Activated CD8-positive, alpha-beta memory T cell treated with anti-CD3 and anti-CD28 coated beads for 24 hours (primary cell): Measurements from ENCODE around the gene ADCY1.

Experiments used
- DNase-seq: peaks from one replicate; pipeline ENCODE4 v3.0.0-alpha.2; 2020

Gene ADCY1

DNA sequence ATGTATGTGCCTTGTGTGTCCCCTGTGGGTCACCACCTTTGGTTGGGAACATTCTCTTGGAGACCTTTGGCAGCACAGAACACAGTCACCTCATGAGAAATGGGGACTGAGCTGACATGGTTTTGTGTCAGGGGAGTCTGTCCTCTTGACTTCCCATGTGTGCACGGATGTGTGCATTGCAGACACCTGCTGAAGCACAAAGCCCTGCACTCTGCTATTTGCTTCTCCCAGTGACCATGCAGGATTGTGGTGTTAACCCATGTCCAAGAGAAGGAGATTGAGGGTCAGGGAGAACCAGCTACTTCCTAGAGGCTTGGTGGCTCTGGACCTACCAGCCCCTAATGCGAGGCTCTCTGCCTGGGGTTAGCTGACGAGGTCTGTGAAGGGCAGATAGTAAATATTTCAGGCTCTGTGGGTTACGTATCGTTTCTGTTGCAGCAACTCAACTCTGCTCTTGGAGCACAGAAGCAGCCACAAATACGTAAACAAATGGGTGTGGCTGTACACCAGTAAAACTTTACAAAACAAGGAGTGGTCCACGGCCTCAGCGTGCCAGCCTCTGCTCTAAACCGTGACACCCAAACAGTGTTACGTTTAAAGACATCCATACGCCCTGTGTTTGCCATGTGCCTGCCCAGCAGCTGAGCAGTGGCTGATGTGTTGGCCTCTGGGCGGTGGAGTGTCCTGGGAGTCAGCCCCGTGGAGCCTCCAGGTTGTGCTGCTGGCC lies 51.7 kb downstream of the ADCY1 start:
- DNase-seq, result peak; percentile 17

- peak; percentile 19 for DNase-seq
Observed at GRCh38 chr7:45626441-45627430, 52.6 kb downstream of the ADCY1 start.

DNA sequence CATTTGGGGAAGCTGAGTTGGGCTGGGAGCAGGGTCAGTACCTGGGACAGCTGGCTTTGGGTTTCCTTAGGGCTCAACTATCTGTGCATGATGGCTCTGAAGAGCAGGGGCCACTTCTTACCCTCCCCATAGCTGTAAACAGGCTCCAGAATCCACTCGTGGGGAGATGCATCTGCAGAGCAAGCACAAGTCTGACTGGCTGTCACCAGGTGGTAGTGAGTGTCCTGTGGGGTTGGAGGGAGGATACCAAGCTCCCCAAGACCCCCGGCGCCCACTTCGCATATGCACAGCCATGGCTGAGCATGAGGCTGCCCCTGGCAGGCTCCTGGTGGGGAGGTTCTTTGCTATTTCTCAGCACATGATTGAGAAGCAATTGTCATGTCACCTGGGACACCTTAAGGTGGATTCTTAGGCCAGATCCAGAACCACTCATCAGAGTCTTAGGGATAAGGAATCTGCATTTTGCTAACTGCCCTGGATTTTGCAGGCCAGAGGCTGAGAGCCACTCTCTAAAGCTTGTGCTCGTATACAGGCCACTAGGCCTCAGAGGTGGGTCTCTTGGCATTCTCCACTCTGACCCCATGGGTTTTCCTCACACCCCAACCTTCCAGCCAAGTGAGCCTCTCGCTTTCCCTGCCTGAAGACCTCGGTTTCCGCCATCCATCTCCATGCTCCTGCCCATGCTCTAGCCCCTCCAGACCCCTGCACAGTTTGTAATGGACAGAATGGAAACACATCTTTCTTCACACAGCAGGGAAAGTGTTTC lies 53.7 kb downstream of the ADCY1 start:
- DNase-seq, result peak; percentile 19

GRCh38 chr7:45631569-45631968 lies 57.4 kb downstream of the ADCY1 start:
- DNase-seq, result no peak

DNA sequence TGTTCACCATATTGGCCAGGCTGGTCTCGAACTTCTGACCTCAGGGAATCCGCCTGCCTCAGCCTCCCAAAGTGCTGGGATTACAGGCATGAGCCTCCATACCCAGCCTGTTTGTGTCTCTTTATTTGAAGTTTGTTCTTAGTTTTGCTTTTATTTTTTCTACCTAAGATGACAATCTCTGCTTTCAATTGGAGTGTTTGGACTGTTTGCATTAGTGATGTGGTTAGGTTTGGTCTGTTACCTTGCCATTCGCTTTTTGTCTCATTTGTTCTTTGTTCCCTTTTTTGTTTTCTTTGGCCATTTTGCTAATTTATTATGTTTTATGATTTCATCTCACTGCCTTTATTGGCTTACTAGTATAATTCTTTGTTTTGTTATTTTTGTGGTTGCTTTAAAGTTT lies 62.6 kb downstream of the ADCY1 start:
- DNase-seq, result no peak

DNA sequence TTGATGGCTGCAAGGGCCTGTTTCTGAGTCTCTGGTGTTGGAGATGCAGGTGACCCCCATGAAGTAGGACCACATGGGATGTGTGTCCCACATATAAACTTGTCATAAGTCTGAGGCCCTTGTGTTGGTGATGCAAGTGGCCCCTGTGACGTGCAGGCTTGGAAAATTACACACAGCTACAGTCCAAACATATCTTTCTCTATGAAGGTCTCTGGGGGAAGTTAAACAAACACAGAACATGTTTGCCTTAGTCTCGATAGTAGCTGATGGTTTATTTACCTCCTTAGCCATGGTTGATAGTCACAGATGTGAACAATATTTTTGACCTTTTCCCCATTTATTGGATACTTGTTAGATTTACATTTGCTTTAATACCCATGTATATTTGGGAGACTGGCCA lies 64.7 kb downstream of the ADCY1 start:
- DNase-seq, result no peak

DNA sequence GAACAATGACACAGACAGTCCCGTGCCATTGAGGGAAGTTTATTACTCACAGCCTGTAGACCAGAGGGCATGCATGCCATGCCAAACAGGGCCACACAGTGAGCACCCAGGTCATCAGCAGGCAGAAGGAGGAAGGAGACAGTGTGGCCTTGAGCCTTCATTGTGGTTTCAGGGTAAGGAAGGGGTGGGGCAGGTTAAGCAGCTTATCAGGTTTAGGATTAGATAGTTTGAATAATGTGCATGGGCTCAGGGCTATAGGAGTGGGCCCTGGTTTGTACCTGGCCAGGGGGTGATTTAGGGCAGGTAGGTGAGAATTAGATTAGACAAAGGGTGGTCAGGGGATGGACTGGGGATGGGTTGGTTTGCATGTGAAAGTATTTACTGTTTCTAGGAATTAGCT lies 67.9 kb downstream of the ADCY1 start:
- DNase-seq, result no peak

- DNase-seq, result no peak
Observed at GRCh38 chr7:45643630-45644029, 69.5 kb downstream of the ADCY1 start.

DNA sequence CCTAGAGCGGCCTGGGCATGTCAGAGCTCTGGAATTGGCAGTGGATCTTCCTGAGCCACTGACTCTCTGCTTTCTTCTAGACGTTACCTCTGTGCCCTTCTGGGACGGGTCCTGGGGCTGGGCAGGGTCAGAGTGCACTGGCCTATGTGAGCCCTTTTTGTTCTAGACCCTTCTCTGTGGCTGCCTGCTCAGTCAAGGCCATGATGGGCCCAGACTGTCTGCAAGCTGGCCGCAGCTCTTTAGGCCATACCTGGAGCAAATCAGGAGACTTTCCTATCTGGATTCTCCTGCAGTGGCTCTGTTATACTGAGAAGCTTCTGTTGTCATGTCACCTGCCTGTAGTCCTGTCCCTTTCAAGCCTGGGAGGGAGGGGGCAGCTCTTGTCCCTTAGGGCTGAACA lies 70.1 kb downstream of the ADCY1 start:
- DNase-seq, result peak; percentile 17

- DNase-seq, result peak; percentile 32
Observed at GRCh38 chr7:45645141-45645969, 71.2 kb downstream of the ADCY1 start.

DNA sequence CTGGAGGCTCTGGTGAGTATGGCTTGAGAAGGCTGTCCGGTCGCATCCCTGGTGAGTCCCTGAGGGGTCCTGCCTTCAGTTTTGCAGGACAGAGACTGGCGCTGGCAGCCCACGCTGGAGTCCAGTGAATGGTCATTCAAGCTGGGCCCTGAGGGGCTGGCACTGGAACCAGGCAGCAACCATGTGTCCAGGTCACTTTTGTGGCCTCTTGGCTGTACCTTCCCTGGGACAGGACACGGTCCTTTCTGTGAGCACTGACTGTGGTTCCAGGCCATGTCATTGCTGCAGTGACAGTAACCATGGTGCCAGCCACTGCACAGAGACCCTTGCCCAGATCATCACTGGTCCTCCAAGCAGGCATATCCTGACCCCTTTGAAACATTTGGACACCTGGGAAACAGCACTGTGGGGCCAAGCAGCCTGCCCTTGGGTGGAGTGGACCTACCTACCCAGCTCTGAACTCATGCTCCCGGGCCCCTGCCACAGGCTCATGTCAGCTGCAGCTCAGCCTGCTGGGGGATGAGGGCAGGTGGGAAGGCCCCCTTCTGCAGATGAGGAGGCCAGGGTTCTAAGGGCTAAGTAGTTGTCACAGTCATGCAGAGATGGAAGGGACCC lies 72.1 kb downstream of the ADCY1 start:
- peak; percentile 32 for DNase-seq

- peak; percentile 42 for DNase-seq
Observed at GRCh38 chr7:45646996-45647825, 73.0 kb downstream of the ADCY1 start.

DNA sequence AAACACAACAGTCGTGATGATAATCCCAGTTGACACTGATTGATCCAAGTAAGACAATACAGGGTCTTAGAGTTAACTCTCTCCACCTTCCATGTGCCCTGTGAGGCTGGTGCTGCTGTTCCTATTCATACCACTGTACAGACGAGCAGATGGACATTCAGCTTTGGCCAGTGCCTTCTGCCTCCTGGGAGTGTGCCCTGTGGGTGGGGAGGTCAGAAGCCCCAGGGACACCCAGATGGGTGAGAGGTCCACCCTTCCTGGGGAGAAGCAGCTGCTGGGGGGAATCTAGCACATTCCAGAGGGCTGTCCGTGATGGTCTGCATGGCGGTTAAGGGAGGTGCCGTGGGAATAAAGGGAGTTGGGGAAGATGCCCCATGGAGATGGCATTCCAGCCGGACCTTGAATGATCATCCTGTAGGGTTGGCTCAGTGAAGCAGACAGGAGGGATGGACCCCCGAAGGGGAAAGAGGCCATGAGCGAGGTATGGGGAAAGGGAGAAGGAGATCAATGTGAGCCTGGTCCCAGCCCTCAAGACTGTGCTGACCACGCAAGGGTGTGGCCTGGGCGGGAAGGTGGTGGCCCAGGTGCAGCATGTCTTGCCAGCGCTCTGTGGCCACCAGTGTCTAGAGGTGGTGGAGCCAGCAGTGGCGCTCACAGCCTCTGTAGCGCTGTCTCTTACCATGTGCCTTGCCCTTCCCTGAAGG lies 74.0 kb downstream of the ADCY1 start:
- peak; percentile 32 for DNase-seq

DNA sequence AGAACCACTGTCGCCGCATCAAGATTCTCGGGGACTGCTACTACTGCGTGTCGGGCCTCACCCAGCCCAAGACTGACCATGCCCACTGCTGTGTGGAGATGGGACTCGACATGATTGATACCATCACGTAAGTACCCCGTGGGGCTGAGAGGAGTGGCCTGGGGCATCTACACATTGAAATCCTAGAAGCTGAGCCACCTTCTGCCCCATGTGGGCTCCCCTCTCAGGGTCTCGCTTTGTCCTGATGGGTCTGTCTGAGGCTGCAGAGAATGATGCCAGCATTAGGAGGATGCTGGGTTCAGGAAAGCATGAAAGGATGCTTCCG lies 74.5 kb downstream of the ADCY1 start:
- DNase-seq, result no peak

- peak; percentile 37 for DNase-seq
Observed at GRCh38 chr7:45649560-45650346, 75.6 kb downstream of the ADCY1 start.

DNA sequence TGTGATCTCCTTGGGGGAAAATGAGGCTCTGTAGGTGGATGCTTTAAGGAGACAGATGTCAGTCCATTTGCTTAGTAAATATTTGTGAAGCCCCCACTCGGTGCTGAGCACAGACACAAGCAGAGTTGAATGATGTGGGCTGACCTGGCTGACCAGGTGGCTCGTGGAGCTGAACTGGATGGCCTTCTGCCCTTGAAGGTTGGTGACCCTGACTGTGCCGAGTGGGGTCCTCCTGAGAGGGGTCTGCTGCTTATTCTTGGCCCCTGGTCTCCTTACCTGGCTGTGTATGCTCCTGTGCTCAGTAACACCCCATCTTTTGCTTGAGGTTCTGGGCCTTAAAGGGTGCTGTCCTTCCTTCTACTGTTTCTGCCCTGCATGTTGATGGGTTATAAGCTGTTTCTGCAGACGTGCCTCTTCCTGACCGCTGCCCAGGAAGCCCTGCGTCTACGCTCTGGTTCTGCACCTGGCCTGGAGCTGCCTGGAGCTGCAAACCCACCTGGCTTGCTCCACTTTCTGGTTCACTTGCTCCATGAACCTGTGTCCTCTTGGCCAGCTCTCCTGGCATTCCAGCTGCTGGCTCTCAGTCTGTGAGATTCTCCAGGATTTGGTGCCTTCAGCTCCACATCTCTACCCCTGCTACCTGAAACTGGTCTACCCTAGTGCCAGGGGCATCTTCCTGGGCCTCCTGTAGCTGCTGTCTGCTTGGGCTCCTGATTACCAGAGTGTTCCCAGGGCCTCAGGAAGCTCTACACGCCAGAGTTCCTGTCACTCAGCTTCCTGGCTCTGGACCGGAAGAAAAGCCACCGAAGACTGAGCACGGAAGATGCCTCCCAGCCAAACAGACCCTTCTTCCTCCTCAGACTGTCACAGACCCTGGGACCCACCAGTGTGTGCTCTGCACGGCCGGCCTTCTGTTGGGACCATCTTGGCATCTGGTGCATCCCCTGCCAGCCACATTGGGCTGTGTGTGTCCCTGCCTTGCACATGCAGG lies 76.5 kb downstream of the ADCY1 start:
- DNase-seq, result peak; percentile 38

DNA sequence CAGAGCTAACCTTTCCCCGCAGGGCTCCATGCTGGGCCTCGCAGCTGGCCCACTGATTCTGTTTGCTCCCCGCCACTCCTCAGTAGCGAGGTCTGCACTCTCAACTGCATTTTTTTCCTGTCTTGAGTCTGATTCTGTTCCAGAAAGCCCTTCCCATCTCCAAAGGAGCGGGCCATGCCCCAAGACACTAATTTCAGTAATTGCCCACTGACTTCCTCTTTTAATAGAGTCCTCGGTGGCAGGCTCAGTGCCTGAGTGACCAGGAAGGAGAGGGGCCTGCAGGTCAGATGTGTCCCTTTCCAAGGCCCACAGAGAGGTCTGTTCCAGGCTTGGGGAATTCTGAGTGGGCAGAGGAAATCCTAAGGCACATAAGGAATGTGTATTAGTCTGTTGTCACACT lies 77.4 kb downstream of the ADCY1 start:
- no peak for DNase-seq

DNA sequence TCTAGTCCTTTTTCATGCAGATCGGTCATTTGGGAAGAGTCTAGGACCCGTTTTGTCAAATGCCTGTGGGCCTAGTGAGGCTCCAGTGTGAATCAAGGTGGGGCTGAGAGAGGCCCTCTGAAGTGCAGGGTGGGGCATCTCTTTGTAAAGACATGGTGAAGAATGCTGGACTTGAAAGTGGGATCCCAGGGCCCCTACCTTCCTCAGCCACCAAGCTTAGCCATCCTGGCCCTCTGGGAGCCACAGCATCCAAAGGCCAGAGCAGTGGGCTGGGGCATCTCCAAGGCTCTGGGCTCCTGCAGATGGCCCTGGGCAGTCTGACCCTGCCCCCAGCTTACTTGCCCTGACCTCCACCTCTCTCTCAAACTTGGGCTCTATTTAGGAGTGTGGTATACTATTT lies 78.5 kb downstream of the ADCY1 start:
- peak; percentile 32 for DNase-seq
